Calu3 (cell line): ENCODE measurements around the gene GSK3B. TPM values are rescaled to one million over a fixed set of nuclear protein-coding genes. Genes with fewer than 3 reads are reported as not detected.

Experiments
- BruUV-seq: library from RNA; stranded (reverse); fragments of 400-500 nt; replicated peaks from 2 replicates; lab custom pipeline; 2021; lab: Mats Ljungman, UMichigan
- CTCF ChIA-PET: fragments of 300-600 bp; sonication (Branson Sonifier 250); formaldehyde crosslinking; loops from one replicate; lab custom pipeline; 2022; ENCODE audit warnings: antibody characterized with exemption; lab: Charles Lee
- DNase-seq: peaks from one replicate; pipeline ENCODE4 v3.0.0; 2022
- H3K27ac Mint-ChIP-seq: one replicate; pipeline ENCODE4 v1.8.0; 2022; ENCODE audit warnings: mixed read lengths; ENCODE audit not compliant: unreplicated experiment
- H3K27me3 Mint-ChIP-seq: one replicate; pipeline ENCODE4 v1.8.0; 2022; ENCODE audit warnings: mixed read lengths; ENCODE audit not compliant: unreplicated experiment
- H3K36me3 Mint-ChIP-seq: one replicate; pipeline ENCODE4 v1.8.0; 2022; ENCODE audit warnings: mild to moderate bottlenecking, moderate library complexity, mixed read lengths; ENCODE audit not compliant: insufficient read depth, unreplicated experiment
- H3K4me1 Mint-ChIP-seq: one replicate; pipeline ENCODE4 v1.8.0; 2022; ENCODE audit warnings: mild to moderate bottlenecking, low read depth, mixed read lengths; ENCODE audit not compliant: unreplicated experiment
- H3K4me3 Mint-ChIP-seq: one replicate; pipeline ENCODE4 v1.8.0; 2022; ENCODE audit warnings: mild to moderate bottlenecking, low read depth, moderate library complexity, mixed read lengths; ENCODE audit not compliant: unreplicated experiment
- H3K9me3 Mint-ChIP-seq: one replicate; pipeline ENCODE4 v1.8.0; 2022; ENCODE audit warnings: low read depth, mixed read lengths; ENCODE audit not compliant: unreplicated experiment
- intact Hi-C: fragments of 100-400 bp; cut with micrococcal nuclease; formaldehyde crosslinking; loops from one replicate; pipeline ENCODE4 v1.10.0; 2022; ENCODE audit not compliant: unreplicated experiment
- total RNA-seq: library from RNA; stranded (reverse); gene quantifications from 2 replicates; pipeline ENCODE4 v1.2.3, GENCODE V29; 2022
- TF ChIP-seq, protein P1 (sequence below): fragments of 200-600 bp; IDR thresholded peaks from one replicate; pipeline ENCODE4 v1.8.0; 2022; ENCODE audit warnings: antibody characterized with exemption; ENCODE audit not compliant: unreplicated experiment

The GSK3B gene
- total RNA-seq, 1 experiment from 2014 or later, result 48.6 TPM

DNA sequence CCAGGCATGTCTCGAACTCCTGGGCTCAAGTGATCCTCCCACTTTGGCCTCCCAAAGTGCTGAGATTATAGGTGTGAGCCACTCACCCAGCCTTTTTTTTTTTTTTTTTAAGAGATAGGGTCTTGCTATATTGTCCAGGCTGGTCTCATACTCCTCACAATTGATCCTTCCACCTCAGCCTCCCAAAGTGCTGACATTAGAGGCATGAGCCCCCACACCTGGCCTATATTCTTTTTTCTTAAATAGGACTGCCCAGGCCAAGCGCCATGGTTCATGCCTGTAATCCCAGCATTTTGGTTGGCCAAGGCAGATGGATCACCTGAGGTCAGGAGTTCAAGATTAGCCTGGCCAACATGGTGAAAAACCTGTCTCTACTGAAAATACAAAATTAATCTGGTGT is 299.8 kb downstream of the GSK3B start:
- H3K27ac Mint-ChIP-seq, result no peak overlapping the region
- H3K36me3 Mint-ChIP-seq, result no peaks in the 10 kb centered on the region
- peaks cover 20% of the 10 kb centered on the region for H3K4me1 Mint-ChIP-seq
- peaks cover 3% of the 10 kb centered on the region for H3K9me3 Mint-ChIP-seq
- CTCF ChIA-PET, result interaction anchor here (0.6 kb wide), 1 partner anchor 1015 kb away, joined by 3 read pairs; no protein-coding TSS in a partner anchor
- DNase-seq, result no peak
- TF ChIP-seq, protein P1, sequence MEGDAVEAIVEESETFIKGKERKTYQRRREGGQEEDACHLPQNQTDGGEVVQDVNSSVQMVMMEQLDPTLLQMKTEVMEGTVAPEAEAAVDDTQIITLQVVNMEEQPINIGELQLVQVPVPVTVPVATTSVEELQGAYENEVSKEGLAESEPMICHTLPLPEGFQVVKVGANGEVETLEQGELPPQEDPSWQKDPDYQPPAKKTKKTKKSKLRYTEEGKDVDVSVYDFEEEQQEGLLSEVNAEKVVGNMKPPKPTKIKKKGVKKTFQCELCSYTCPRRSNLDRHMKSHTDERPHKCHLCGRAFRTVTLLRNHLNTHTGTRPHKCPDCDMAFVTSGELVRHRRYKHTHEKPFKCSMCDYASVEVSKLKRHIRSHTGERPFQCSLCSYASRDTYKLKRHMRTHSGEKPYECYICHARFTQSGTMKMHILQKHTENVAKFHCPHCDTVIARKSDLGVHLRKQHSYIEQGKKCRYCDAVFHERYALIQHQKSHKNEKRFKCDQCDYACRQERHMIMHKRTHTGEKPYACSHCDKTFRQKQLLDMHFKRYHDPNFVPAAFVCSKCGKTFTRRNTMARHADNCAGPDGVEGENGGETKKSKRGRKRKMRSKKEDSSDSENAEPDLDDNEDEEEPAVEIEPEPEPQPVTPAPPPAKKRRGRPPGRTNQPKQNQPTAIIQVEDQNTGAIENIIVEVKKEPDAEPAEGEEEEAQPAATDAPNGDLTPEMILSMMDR, result no peak
- no TSS peak for BruUV-seq
- H3K4me3 Mint-ChIP-seq, result no peak overlapping the region
- intact Hi-C loops, result no loop called here
- no peaks in the 10 kb centered on the region for H3K27me3 Mint-ChIP-seq

DNA sequence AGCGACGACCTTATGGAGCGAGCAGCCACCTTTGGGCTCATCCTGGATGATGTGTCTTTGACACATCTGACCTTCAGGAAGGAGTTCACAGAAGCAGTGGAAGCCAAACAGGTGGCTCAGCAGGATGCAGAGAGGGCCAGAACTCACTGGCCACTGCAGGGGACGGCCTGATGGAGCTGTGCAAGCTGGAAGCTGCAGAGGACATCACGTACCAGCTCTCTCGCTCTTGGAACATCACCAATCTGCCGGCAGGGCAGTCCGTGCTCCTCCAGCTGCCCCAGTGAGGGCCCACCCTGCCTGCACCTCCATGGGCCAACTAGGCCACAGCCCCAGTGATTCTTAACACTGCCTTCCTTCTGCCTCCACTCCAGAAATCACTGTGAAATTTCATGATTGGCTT is 302.0 kb downstream of the GSK3B start:
- no peak for DNase-seq
- Mint-ChIP-seq H3K36me3 (no peaks in the 10 kb centered on the region), H3K4me1 (peaks cover 20% of the 10 kb centered on the region), H3K27ac (no peak overlapping the region), H3K4me3 (no peak overlapping the region), H3K27me3 (no peaks in the 10 kb centered on the region), H3K9me3 (peaks cover 3% of the 10 kb centered on the region)
- CTCF ChIA-PET, result interaction anchor here (0.7 kb wide), 1 partner anchor 710 kb away, joined by 3 read pairs; no protein-coding TSS in a partner anchor
- TF ChIP-seq, protein P1, result no peak
- intact Hi-C loops, result no loop called here
- no TSS peak for BruUV-seq

DNA sequence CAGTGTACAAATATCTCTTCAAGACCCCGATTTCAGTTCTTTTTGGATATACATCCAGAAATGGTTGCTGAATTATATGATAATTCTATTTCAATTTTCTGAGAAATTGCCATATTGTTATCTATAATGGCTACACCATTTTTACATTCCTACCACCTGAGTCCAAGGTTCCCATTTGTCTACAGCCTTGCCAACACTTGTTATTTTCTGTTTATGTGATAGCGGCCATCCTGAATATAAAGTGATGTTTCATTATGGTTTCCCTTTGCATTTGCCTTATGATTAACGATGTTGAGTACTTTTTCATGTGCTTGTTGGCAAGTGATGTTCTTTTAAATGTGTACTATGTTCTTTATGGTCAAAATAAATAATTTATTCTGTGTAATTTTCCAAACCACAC is 303.9 kb downstream of the GSK3B start:
- peaks cover 5% of the 10 kb centered on the region for H3K4me1 Mint-ChIP-seq
- no peak overlapping the region for H3K27ac Mint-ChIP-seq
- H3K27me3 Mint-ChIP-seq, result no peaks in the 10 kb centered on the region
- BruUV-seq, result no TSS peak
- no peaks in the 10 kb centered on the region for H3K36me3 Mint-ChIP-seq
- TF ChIP-seq, protein P1, result no peak
- no peaks in the 10 kb centered on the region for H3K9me3 Mint-ChIP-seq
- no peak for DNase-seq
- no peak overlapping the region for H3K4me3 Mint-ChIP-seq
- intact Hi-C loops, result no loop called here
- CTCF ChIA-PET, result no interaction called here

DNA sequence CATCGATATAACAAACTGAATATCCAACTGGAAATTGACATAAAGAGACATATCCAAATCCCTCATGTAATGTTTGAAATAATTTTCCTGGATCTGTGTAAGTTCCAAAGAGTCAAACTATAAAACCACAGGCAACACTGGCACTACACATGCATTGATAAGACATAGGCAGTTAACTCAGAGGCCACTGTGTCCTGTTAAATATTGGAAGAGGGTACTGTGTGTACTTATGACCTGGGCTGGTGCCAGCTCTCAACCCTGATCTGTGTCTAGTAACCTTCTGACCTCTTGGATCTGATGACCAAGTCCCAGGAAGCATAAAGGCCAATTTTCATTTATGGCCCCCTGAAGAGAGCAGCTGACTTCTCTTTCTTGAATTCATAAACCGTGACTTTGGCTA is 307.8 kb downstream of the GSK3B start:
- Mint-ChIP-seq H3K4me1 (peaks cover 8% of the 10 kb centered on the region), H3K4me3 (no peak overlapping the region), H3K27ac (no peak overlapping the region), H3K27me3 (no peaks in the 10 kb centered on the region), H3K36me3 (no peaks in the 10 kb centered on the region), H3K9me3 (no peaks in the 10 kb centered on the region)
- BruUV-seq, result no TSS peak
- CTCF ChIA-PET, result no interaction called here
- TF ChIP-seq, protein P1, result no peak
- no peak for DNase-seq
- intact Hi-C loops, result no loop called here
